HG03565 (cell line): ENCODE results near the gene RHOV.
"Not testable (repeated sequence)": the region's sequence is repeated elsewhere in the genome, so short reads cannot be mapped to it uniquely, and the experiment has no call there.

Source experiments
- ATAC-seq: cut with Tn5 transposase; IDR thresholded peaks from one replicate; pipeline ENCODE4 v1.9.1; 2021; ENCODE audit warnings: mild to moderate bottlenecking, moderate library complexity; ENCODE audit not compliant: unreplicated experiment

Gene RHOV

DNA sequence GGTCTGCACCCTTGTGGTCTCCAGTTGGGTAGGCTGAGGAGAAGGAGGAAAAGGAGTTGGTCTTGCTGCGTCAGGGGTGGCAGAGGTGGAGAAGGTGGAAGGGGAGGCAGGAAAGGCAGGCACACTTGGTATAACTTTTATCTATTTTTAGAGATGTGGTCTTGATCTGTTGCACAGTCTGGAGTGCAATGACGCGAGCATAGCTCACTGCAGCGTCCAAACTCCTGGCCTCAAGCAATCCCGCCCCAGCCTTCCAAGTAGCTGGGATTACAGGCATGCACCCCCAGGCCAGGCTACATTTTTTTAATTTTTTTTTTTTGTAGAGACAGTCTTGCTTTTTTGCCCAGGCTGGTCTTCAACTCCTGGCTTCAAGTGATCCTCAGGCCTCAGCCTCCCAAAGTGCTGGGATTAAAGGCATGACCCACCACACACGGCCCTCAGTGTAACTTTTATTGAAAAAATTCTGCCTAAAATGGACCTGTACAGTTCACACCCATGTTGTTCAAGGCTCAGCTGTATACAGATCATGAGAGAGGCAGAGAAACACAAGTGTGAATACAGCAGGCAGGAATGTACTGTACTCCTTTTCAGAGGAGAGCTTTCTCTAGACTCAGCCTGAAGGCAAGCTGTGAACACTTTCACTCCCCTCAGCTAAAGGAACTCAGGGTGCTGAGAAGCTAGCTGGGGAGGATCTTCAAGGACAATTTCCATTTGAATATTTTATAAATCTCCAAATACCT is 2.1 kb upstream of the RHOV start:
- no peak for ATAC-seq

DNA sequence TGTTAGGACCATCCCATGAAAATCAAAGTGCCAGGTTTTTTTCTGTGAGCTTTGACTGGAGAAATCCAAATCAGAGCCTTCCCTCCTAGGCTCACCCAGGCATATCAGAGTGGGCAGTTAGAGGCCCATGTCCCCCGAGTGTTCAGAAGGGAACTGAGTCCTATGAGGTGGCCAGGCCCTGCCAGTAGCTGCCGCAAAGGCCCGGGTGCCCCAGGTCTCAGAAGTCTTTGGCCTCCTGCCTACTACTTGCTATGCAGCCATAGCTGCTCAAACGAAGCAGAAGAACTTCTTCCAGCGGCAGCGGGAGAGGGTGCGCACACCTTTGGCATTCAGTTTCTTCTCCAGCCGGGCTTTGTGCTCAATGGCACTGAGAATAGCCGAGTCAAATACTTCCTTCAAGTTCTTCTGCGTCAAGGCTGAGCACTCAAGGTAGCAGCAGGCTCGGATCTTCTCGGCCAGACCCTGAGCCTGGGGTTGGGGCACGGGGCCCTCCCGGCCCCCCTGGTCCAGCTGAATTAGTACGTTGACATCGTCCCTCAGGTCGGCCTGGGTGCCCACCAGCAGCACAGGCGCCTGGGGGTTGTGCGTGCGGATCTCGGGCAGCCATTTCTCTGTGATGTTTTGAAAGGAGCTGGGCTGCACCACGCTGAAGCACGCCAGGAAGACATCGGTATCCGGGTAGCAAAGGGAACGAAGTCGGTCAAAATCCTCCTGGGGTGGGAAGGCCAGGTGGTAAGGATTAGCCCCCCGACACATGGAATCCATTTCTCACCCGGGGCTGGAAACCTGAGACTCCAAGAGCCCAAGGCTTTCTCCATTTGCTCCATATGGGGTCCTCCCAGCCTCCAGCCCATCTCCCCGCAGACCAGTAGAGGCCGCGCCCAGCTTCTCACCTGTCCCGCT is 992 bp downstream of the RHOV start:
- ATAC-seq, result no peak

- ATAC-seq, result no peak
Observed at GRCh38 chr15:40871749-40872617, 2.1 kb downstream of the RHOV start.

DNA sequence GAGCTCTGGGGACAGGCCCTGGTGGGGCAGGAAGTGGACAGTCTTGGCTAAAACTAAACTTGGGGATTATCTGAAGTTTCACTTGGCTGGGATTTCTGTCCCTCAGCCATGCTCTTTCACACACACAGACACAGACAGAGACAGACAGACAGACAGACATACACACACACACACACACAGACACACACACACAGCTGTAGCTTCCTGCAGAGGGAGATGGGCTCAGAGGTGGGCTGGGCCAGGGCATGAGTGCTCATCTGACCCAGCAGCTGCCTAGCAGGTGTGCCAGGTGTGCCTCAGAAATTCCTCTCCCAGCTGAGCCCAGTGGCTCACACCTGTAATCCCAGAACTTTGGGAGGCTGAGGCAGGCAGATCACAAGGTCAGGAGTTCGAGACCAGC is 3.3 kb downstream of the RHOV start:
- ATAC-seq, result no peak

DNA sequence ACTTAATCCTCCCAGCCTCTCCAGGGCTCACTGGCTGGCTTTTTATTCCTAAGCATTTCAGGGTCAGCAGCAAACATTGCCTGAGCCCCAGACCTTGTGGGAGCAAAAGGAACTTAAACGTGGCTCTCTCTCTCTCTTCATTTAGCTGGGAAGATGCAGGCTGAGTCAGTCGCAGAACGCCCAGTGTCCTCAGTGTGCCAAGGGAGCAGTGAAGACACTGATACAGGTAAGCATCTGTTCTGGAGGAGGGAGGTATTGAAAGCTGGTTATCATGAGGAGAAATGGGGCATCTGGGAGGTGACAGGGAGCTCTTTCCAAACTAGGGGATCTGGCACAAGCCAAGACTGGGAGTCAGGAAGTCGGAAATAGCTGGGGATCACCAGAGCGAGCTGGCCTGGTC is 4.3 kb downstream of the RHOV start:
- no peak for ATAC-seq

DNA sequence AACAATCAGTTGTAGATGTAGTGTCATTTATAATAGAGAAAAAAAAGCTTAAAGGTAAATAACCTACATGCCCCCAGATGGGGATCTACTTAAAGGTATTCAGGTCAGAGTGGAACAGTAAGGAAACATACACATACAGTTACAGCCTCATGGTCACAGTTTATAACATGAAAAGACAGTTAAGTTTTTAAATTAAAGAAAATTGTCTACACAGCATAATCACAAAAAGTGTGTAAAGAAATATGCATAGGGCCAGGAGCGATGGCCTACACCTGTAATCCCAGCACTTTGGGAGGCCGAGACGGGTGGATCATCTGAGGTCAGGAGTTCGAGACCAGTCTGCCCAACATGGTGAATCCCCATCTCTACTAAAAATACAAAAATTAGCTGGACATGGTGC is 6.8 kb downstream of the RHOV start:
- no peak for ATAC-seq

- ATAC-seq, result no peak
Observed at GRCh38 chr15:40863660-40864270, 10.3 kb downstream of the RHOV start.

GRCh38 chr15:40861147-40861546 is 12.9 kb downstream of the RHOV start:
- not testable (repeated sequence) for ATAC-seq

GRCh38 chr15:40859206-40859851 is 14.7 kb downstream of the RHOV start:
- ATAC-seq, result peak; percentile 50

GRCh38 chr15:40858706-40859105 is 15.3 kb downstream of the RHOV start:
- ATAC-seq, result no peak

DNA sequence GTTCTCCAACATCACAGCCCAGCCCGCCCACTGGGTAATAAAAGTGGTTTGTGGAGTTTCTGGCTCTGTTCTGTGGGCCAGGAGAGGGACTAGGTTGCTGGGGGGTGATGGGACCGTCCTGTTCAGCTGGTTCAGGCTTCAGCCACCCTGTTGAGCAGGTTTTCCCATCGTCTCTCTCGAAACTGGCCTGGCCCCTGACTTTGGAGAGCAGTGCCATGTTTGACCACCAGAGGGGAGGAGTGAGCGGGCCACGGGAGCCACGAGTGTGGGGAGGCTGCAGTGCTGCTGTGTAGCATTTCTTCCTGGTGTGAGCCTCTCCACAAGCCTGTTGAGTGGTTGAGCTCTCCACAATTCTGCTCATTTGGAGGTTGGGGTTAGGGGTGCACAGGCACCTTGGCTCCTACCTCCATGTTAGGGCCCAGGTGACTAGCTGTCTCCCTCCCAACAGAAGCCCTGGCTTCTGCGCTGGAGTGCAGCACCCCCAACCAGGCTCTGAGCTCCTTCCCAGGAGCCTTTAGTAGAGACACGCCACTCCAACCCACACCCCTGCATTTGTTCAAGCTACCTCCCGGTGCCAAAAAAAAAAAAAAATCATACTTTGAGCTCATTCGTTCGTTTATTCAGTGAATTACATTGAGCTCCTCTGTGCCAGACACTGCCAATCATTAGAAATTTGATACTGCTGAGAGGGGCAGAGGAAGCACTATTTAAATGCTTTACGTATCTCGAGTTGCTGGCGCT is 16.3 kb downstream of the RHOV start:
- no peak for ATAC-seq

GRCh38 chr15:40856746-40857145 is 17.3 kb downstream of the RHOV start:
- ATAC-seq, result no peak

DNA sequence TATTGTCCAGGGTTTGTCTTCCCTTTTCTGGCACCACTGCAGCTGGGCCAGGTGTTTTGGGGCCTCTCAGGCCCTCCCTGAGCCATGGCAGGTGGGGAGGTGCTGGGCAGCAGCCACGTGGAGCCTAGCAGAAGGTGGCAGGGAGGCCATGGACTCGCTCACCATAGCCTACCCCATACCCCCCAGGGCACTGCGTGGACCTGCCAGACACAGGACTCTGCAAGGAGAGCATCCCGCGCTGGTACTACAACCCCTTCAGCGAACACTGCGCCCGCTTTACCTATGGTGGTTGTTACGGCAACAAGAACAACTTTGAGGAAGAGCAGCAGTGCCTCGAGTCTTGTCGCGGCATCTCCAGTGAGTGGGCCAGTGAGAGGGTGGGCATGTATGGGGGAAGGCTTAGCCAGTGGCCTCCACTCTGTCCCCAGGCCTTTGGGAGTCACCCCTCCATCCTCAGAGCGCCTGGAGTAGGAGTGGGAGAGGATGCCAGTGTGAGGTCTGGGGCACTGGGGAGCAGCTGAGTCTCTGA is 18.3 kb downstream of the RHOV start:
- ATAC-seq, result no peak

DNA sequence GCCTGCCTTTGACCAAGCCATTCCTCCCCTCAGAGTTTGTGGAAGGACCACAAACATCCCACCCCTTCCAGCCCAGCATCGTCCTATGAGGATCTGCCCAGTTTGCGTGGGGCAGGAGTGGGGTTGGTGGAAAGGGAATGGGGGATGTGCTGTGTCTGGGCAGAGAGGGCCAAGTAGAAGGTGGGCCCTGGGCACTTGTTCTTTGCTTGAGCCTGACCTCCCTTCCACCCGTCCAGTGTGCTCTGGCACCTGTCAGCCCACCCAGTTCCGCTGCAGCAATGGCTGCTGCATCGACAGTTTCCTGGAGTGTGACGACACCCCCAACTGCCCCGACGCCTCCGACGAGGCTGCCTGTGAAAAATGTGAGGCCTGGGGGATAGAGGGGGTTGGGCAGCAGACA is 19.9 kb downstream of the RHOV start:
- no peak for ATAC-seq

- no peak for ATAC-seq
Observed at GRCh38 chr15:40853241-40853890, 20.7 kb downstream of the RHOV start.

DNA sequence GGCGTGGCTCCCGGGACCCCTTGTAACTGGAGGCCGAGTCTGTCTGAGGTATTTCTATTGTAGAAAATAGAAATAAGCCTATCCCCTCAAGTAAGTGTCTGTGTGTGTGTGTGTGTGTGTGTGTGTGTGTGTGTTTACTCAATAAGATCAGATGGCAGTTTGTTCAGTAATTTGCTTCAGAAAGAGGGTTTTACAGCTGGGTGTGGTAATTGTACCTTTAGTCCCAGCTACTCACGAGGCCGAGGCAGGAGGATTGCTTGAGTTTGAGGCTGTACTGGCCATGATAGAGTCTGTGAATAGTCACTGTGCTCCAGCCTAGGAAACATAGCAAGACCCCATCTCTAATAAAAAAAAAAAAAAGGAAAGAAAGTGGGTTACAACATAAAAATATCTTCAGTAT is 21.5 kb downstream of the RHOV start:
- no peak for ATAC-seq

GRCh38 chr15:40850576-40851112 is 23.4 kb downstream of the RHOV start:
- ATAC-seq, result no peak

- peak; percentile 54 for ATAC-seq
Observed at GRCh38 chr15:40847223-40847961, 26.6 kb downstream of the RHOV start.
